GM21526 (cell line): Measurements from ENCODE around the gene PACRGL.
"Not testable (repeated sequence)": the region's sequence is repeated elsewhere in the genome, so short reads cannot be mapped to it uniquely, and the experiment has no call there.

Source experiments
- ATAC-seq: cut with Tn5 transposase; IDR thresholded peaks from one replicate; pipeline ENCODE4 v1.9.1; 2021; ENCODE audit warnings: moderate library complexity; ENCODE audit not compliant: unreplicated experiment, low FRiP score

The PACRGL gene

DNA sequence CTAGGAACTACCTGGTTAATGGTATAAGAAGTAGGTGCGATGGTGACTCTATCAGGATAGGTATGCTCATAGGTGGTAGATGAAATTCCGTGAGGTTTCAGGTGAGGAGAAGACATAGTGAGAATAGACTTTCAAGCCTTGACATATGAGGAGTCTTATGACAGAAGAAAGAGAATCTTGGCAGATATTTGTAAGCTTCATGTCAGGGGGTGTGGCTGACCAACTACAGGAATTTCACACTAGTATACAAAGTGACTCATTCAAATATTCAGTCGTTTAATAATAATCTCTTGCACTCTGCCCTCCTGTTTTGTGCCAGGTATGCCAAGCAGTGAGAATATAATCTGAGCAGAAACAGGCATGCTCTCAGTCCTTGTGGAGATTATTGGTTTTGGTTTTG, 22.8 kb downstream of the PACRGL start:
- no peak for ATAC-seq

GRCh38 chr4:20723463-20723862, 23.2 kb downstream of the PACRGL start:
- no peak for ATAC-seq

GRCh38 chr4:20724915-20725314, 24.7 kb downstream of the PACRGL start:
- no peak for ATAC-seq

GRCh38 chr4:20735931-20736330, 35.7 kb downstream of the PACRGL start:
- ATAC-seq = no peak

GRCh38 chr4:20746000-20746399, 45.7 kb downstream of the PACRGL start:
- not testable (repeated sequence) for ATAC-seq

DNA sequence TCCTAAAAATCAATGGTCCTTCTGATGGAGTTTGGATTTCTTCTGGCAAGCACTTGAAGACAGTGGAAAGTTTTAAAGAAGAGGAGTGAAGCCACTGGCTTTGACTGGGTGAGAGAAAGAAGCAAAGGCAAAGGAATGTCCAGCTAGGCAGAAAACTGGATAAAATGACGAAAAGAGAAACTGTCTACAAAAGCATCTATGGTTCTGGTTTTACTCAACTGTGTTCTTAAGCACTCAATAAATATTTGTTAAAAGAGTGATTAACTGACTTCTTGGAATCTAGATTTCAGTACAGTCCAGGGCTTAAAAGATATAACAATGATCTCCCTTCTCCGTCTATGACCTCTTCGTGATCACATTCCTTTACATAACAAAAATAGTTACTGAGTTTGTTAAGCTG, 52.4 kb downstream of the PACRGL start:
- no peak for ATAC-seq

DNA sequence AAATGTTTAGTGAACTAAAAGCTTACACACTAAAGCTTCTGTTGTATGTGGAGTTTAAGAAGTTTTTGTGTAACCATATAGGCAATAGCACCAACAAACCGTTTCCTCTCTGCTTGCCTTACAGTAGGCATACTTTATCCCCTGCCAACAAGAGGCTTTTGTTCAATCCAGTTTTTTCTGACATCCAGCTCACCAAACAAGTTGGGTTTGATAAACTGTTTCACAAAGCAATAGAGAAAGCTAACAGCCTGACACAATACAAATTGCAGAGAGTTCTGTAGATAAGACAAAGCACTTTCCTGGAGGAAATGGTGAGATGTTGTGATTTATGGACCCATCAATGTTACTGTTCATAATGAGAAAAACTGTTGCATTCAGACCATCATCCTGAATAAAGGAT, 53.8 kb downstream of the PACRGL start:
- no peak for ATAC-seq

GRCh38 chr4:20760053-20760452, 59.8 kb downstream of the PACRGL start:
- no peak for ATAC-seq

DNA sequence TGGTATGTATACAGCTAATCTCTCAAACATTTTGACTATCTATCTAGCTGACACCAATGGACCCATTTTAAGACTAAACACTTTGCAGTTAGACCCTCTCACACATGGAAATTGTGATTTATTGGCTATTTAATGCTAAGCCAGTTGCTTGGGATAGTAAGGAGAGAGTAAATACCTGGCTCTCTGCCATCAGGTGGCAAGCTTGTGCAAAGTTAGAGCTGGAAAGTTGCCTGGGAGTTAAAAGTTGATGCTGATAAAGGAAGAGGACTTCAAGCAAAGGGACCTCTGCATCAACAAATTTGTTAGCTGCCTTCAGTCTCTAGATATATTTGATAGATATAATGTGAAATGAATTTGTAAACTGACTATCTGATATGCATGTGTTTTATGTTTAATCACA, 61.1 kb downstream of the PACRGL start:
- ATAC-seq = no peak

GRCh38 chr4:20761826-20762225, 61.6 kb downstream of the PACRGL start:
- no peak for ATAC-seq

GRCh38 chr4:20764366-20764992, 64.2 kb downstream of the PACRGL start:
- ATAC-seq = no peak

DNA sequence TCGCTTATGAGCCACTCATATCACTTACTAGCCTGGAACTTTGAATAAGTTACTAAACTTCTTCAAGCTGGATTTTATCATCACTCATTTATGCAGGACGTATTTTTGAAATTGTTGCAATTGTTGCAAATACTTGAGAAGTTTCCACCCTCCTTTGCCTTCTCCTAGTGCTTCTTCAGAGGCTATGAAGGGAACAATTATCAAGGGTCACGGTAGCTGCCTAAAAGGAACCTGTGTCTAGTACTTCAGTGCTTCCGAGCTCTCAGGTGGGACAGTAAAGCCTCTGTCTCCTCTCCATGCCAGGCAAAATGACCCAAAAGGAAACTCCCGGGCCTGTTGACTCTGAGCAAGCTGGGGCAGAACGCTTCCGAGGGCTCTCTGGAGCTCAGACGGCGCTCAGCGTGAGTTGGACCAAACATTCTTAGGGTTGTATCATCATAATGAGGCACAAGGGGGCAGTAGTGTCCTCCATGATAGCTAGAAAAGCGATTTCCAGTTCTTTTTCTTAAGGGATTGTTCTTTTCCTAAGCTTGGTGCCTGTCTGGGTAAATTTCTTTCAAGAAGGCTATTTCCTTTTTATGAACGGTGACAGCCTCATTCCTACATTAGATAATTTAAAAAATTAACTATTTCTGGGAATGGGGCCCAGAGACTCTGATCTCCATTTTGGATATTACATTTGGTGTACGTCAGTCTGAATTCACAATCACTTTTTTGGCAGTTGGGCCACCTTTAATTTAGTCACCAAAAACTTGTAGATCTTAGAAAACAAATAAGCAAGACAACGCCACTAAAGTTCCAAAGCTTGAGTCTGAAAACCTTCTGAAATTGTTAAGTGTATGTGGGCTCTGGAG, 73.1 kb downstream of the PACRGL start:
- ATAC-seq = no peak

DNA sequence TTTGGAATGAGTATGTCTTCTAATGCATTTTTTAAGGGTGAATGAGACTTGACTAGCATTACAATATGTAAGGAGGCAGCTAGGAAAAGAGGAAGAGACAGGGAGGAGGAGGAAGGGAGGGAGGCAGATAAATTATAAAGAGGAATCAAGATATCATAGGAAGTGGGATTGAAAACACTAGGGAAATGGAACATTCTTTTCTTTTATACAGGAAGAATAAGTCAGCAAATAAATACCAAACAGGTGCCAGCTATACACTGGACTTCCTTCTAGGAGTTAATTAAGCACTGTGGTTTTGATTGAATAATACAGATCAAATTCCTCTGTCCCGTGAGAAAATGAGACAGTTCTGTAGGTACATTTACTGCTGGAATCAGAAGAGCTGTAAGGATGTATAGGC, 78.6 kb downstream of the PACRGL start:
- ATAC-seq = no peak

DNA sequence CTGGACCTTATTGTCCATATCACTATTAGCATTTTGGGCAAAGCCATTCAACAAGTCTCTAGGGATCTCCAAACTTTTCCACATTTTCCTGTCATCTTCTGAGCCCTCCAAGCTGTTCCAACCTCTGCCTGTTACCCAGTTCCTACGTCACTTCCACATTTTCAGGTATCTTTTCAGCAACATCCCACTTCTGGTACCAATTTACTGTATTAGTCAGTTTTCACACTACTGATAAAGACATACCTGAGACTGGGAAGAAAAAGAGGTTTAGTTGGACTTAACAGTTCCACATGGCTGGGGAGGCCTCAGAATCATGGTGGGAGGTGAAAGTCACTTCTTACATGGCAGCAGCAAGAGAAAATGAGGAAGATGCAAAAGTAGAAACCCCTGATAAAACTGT, 82.9 kb downstream of the PACRGL start:
- ATAC-seq = not testable (repeated sequence)

- no peak for ATAC-seq
Measured at GRCh38 chr4:20787940-20788665, 87.8 kb downstream of the PACRGL start.
